Measurements from ENCODE around the gene SERPINA3.
A peak's percentile ranks its signal among the peaks of the same experiment; 100 is the strongest.
"Not testable (repeated sequence)": the region's sequence is repeated elsewhere in the genome, so short reads cannot be mapped to it uniquely, and the experiment has no call there.

SERPINA3 gene

GRCh38 chr14:94584591-94585280 is 27.5 kb upstream of the SERPINA3 start:
- no peak for DNase-seq (ENCODE audit: low read depth)

GRCh38 chr14:94586635-94587034 is 25.6 kb upstream of the SERPINA3 start:
- no peak for DNase-seq (ENCODE audit: low read depth)

GRCh38 chr14:94588311-94588710 is 23.9 kb upstream of the SERPINA3 start:
- no peak for DNase-seq (ENCODE audit: low read depth)

GRCh38 chr14:94591073-94591472 is 21.1 kb upstream of the SERPINA3 start:
- DNase-seq (ENCODE audit: low read depth) = no peak

- DNase-seq (ENCODE audit: low read depth) = no peak
Observed at GRCh38 chr14:94591871-94592270, 20.3 kb upstream of the SERPINA3 start.

- DNase-seq (ENCODE audit: low read depth) = no peak
Observed at GRCh38 chr14:94592457-94592856, 19.7 kb upstream of the SERPINA3 start.

GRCh38 chr14:94593376-94593748 is 18.8 kb upstream of the SERPINA3 start:
- no peak for DNase-seq (ENCODE audit: low read depth)

GRCh38 chr14:94593749-94594431 is 18.3 kb upstream of the SERPINA3 start:
- no peak for DNase-seq (ENCODE audit: low read depth)

GRCh38 chr14:94594441-94594840 is 17.8 kb upstream of the SERPINA3 start:
- DNase-seq (ENCODE audit: low read depth) = no peak

GRCh38 chr14:94595912-94596311 is 16.3 kb upstream of the SERPINA3 start:
- no peak for DNase-seq (ENCODE audit: low read depth)

GRCh38 chr14:94596361-94596760 is 15.8 kb upstream of the SERPINA3 start:
- DNase-seq (ENCODE audit: low read depth) = no peak

- DNase-seq (ENCODE audit: low read depth) = no peak
Observed at GRCh38 chr14:94597788-94598187, 14.4 kb upstream of the SERPINA3 start.

GRCh38 chr14:94598506-94598815 is 13.7 kb upstream of the SERPINA3 start:
- DNase-seq (ENCODE audit: low read depth) = no peak

GRCh38 chr14:94598816-94599655 is 13.2 kb upstream of the SERPINA3 start:
- peak; percentile 94 for DNase-seq (ENCODE audit: low read depth)

GRCh38 chr14:94599656-94600004 is 12.6 kb upstream of the SERPINA3 start:
- DNase-seq (ENCODE audit: low read depth) = no peak

GRCh38 chr14:94600148-94600545 is 12.0 kb upstream of the SERPINA3 start:
- DNase-seq (ENCODE audit: low read depth) = no peak

- DNase-seq (ENCODE audit: low read depth) = peak; percentile 90
Observed at GRCh38 chr14:94601884-94602391, 10.3 kb upstream of the SERPINA3 start.

GRCh38 chr14:94602722-94603121 is 9.5 kb upstream of the SERPINA3 start:
- DNase-seq (ENCODE audit: low read depth) = no peak

- no peak for DNase-seq (ENCODE audit: low read depth)
Observed at GRCh38 chr14:94605361-94605760, 6.8 kb upstream of the SERPINA3 start.

GRCh38 chr14:94608966-94609365 is 3.2 kb upstream of the SERPINA3 start:
- not testable (repeated sequence) for DNase-seq (ENCODE audit: low read depth)

- no peak for DNase-seq (ENCODE audit: low read depth)
Observed at GRCh38 chr14:94611179-94611578, 1.0 kb upstream of the SERPINA3 start.

GRCh38 chr14:94612580-94613554 is 676 bp downstream of the SERPINA3 start:
- no peak for DNase-seq (ENCODE audit: low read depth)

Measured in fibroblast of the conjunctiva (primary cell).